CD4-positive, alpha-beta T cell treated with Interleukin-4 for 1 hour (primary cell): ENCODE results near the gene LRRC10B.
A peak's percentile ranks its signal among the peaks of the same experiment; 100 is the strongest.

Source experiments
- DNase-seq, 2 donors: peaks; one replicate each; pipeline ENCODE4 v3.0.0-alpha.2; 2020 to 2022

LRRC10B gene

GRCh38 chr11:61487342-61488025 is 21.1 kb upstream of the LRRC10B start:
- DNase-seq: no peak

DNA sequence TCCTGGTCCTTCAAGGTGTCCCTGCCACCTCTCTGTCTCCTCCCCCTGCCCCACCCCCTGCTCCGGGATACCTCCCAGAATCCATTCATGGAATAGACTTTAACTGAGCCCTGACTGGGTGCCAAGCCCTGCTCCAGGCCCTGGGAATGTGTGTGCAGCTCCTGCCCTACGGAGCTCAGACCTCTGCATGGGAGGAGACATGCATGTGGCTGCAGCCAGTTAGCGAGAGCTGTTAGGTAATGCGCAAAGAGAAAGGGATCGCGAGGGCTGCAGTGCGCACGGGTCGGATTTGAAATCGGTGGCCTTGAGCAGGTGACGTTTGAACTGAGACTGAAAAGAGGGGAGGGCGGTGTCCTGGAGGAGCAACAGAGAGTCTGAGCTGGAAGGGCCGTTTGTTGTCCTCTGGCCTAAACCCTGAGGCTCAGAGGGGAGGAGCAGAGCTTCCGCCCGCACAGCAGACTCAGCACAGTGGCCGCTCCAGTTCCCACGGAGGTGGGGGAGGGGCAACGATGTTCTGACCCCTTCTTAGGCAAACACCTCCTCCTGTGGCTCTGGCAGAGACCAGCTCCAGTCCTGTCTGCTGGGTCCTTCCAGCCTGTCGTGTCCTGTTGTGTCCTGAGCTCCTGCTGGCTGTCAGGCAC is 19.8 kb upstream of the LRRC10B start:
- DNase-seq: no peak

DNA sequence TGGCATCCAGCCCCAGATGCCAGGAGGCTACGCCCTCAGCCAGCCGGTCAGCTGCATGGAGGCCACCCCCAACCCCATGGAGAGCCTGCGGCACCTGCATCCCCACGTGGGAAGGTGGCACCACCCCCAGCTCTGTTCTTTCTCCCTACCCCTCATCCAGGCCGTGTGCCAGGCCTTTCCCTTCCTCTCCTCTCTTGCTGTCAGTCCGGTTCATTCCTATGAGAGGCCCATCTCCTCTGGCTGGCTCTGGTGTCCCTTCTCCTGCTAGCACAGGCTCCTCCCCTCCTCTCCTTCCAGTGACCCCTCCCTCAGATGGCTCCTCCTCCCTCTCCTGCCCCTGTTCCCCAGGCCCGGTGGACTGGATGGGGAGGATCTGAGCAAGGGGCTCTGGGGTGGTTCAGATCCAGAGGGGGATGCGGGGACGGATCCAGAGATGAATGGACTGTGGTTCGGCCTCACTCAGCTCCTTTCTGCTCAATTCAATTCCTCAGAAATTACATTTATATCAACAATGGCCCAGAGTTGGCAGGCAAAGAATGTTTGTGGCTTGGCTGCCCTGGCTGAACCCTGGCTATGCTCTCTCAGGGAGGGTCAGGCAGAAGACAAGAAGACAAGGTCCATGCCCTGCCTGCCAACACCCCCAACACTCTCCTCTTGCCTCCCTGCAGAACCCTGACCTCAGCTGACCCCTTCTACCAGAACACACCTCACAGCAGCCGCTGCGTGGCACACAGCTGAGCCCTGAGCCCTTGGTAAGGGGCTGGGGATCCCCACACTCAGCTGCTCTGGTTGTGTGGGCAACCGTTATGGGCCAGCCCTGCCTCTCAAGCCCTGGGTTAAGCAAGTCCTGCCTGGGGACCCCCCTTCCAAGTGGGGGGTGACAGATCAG is 18.5 kb upstream of the LRRC10B start:
- DNase-seq: no peak

GRCh38 chr11:61491736-61492395 is 16.7 kb upstream of the LRRC10B start:
- no peak for DNase-seq

- no peak for DNase-seq
These were observed 14.1 kb upstream of the LRRC10B start for GRCh38 chr11:61494381-61494961.

GRCh38 chr11:61495801-61496601 is 12.5 kb upstream of the LRRC10B start:
- no peak for DNase-seq

DNA sequence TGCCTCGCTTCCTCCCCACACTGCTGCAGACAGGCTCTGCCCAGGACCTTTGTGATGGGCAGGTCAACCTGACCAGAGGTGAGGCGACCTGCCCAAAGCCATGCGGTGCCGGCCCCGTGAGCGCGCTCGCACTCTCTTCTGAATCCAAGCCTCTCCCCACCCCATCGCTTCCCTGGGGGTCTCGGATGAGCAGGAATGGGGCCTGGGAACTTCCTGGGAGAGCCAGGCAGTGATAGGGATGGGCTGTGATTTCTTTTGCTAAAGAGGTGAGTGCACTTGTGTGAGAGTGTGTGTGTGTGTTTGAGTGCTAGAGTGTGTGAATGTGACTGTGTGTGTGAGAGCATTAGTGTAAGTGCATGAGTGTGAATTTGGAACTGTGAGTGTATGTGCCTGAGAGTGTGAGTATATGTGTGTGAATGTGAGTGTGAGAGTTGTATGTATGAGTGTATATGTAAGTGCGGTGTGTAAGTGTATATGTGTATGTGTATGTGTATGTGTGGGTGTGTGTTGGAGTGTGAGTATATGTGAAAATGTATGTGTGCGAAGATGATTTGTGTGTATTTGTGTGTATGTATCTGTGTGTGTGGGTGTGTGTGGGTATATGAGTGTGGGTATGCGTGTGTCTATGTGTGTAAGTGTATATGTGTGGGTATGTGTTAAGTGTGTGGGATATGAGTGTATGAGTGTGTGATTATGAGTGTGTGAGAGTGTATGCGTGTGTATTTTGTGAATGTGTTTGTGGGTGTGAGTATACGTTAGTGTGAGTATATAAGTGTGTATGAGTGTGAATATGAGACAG is 11.7 kb upstream of the LRRC10B start:
- no peak for DNase-seq

- no peak for DNase-seq
These were observed 11.1 kb upstream of the LRRC10B start for GRCh38 chr11:61497473-61497872.

DNA sequence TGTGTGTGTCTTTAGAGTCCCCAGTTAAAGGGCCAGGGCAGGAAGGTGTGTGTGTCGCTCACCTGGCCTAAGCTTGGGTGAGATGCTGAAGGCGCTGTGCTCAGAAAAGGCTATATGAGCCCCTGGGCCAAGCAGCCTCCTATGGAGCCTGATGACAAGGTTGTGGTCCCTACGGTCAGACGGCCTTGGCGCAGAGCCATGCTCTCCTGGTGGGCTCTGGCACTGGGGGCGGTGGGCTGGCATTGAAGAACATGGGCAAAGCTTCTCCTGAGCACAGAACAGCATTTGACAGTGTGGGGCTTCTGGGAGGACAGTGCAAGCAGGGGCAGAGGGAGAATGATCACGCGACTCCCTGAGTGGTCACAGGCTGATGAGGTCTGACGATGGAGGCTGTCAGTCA is 10.7 kb upstream of the LRRC10B start:
- no peak for DNase-seq

GRCh38 chr11:61498767-61499341 is 9.7 kb upstream of the LRRC10B start:
- DNase-seq: no peak

GRCh38 chr11:61499816-61500491 is 8.6 kb upstream of the LRRC10B start:
- DNase-seq: no peak

DNA sequence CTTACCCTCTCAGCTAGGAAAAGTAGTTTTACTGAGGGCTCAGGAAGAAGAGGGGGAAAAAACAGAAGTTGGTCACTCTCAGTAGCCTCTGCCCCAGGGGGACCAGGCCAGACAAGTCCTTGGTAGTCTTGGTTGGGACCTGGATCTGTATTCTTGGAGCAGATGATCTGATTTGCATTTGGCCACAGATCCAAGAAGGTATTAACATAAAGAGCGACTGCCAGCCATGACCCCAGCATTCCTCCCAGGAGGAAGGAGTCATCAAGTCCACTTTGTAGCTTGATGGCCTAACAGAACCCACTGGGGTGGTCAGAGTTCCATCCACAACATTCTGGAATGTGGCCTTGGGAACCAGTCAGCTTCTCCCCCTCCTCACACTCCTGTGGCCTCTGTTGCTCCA is 6.0 kb upstream of the LRRC10B start:
- no peak for DNase-seq

DNA sequence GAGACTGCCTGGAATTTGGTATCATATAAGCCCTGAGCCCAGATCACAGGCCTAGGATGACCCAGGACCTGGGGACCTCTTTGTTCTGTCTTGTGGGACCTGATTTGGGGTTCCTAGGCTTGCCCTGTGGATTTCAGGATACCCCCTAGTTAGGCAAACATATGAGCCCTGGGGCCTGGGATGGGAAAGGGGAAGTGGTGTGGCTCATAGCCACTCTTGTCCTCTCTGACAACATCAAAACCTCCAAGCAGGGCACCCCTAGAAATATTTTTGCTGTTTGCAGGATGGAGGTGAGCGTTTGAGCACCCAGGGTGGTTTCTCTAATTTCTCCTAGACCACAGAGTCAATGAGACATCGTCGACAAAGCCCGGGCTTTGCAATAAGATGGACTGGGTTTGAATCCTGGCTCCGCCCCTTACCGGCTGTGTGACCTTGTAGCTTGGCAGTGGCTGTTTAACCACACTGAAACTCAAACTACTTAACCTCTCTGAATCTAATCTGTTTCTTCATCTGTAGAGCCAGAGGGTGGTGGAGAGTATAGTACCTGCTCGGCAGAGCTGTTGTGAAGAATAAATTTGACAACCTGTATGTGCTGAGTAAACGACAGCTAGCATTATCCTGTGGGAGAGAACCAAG is 5.3 kb upstream of the LRRC10B start:
- no peak for DNase-seq

GRCh38 chr11:61505106-61505505 is 3.4 kb upstream of the LRRC10B start:
- DNase-seq: no peak

- no peak for DNase-seq
These were observed 2.9 kb upstream of the LRRC10B start for GRCh38 chr11:61505640-61506155.

GRCh38 chr11:61507012-61507768 is 1.4 kb upstream of the LRRC10B start:
- DNase-seq: no peak

DNA sequence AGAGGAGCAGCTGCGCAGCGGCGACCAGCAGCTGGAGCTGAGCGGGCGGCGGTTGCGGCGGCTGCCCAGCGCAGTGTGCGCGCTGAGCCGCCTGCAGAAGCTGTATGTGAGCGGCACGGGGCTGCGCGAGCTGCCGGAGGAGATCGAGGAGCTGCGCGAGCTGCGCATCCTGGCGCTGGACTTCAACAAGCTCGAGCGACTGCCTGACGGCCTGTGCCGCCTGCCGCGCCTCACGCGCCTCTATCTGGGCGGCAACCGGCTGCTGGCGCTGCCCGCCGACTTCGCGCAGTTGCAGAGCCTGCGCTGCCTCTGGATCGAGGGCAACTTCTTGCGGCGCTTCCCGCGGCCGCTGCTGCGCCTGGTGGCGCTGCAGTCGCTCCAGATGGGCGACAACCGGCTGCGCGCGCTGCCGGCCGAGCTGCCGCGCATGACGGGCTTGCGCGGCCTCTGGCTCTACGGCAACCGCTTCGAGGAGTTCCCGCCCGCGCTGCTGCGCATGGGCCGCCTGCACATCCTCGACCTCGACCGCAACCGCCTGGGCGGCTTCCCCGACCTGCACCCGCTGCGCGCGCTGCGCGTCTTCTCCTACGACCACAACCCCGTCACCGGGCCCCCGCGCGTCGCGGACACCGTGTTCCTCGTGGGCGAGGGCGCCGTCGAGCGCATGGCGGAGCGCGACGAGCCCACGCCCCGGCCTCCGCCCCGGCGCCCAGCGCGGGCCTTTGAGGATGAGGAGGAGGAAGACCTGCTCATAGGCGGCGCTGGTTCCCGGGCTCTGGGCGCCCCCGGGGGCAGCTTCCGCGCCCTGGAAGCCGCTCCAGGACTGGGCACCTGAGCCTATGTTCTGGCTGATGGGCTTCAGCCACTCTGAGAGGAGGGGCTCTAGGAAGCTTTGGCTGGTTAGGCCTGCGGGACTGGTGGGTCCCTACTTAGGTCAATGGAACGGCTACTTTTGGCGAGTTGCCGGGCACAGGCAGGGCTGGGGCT is 787 bp downstream of the LRRC10B start:
- DNase-seq: peak; percentile 55 to 58
